Measurements from ENCODE around the gene DTX3L.

DTX3L gene

DNA sequence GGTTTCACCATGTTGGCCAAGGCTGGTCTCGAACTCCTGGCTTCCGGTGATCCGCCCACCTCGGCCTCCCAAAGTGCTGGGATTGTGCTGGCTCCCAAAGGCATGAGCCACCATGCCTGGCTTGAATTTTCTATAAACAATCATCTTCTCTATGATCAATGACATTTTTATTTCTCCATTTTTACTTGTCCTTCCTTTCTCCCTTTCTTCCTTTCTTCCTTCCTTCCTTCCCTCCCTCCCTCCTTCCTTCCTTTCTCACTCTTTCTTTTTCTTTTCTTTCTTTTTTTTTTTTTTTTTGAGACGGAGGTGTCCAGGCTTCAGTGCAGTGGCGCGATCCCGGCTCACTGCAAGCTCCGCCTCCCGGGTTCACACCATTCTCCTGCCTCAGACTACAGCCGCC is 40.8 kb upstream of the DTX3L start:
- no peak for DNase-seq (ENCODE audit: extremely low read depth, low read depth)
- TF ChIP-seq, protein P1, sequence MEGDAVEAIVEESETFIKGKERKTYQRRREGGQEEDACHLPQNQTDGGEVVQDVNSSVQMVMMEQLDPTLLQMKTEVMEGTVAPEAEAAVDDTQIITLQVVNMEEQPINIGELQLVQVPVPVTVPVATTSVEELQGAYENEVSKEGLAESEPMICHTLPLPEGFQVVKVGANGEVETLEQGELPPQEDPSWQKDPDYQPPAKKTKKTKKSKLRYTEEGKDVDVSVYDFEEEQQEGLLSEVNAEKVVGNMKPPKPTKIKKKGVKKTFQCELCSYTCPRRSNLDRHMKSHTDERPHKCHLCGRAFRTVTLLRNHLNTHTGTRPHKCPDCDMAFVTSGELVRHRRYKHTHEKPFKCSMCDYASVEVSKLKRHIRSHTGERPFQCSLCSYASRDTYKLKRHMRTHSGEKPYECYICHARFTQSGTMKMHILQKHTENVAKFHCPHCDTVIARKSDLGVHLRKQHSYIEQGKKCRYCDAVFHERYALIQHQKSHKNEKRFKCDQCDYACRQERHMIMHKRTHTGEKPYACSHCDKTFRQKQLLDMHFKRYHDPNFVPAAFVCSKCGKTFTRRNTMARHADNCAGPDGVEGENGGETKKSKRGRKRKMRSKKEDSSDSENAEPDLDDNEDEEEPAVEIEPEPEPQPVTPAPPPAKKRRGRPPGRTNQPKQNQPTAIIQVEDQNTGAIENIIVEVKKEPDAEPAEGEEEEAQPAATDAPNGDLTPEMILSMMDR (IDR thresholded peaks at IDR 0.05; ENCODE audit: low read depth, low read length, missing control alignments), result no peak
- H3K4me3 ChIP-seq (replicated peaks; ENCODE audit: low read depth, low read length), result no peak overlapping the region

- TF ChIP-seq, protein P1 (IDR thresholded peaks at IDR 0.05; ENCODE audit: low read depth, low read length, missing control alignments), result no peak
- no peak for DNase-seq (ENCODE audit: extremely low read depth, low read depth)
- no peak overlapping the region for H3K4me3 ChIP-seq (replicated peaks; ENCODE audit: low read depth, low read length)
These were observed 34.0 kb upstream of the DTX3L start for GRCh38 chr3:122530164-122530563.

GRCh38 chr3:122533480-122533879 is 30.7 kb upstream of the DTX3L start:
- no peak overlapping the region for H3K4me3 ChIP-seq (replicated peaks; ENCODE audit: low read depth, low read length)
- TF ChIP-seq, protein P1 (IDR thresholded peaks at IDR 0.05; ENCODE audit: low read depth, low read length, missing control alignments), result no peak
- no peak for DNase-seq (ENCODE audit: extremely low read depth, low read depth)

DNA sequence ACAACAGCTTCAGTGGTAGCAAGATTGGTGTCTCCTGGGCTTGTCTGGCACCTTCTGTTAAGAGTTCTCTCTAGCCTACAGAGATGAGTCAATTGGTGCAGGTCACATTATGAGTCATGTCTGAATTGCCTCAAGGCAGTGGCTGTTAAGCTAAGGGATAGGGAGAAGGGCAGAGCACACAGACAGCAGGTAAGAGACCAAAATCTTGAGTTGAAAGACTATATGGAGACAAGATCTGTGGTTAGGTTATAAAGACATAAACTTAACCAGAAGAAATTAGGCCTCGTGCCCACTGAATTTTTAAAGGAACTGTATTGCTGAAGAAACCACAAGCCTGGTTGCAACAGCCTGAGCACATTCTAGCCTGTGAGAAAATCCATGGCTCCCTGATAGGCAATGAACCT is 30.2 kb upstream of the DTX3L start:
- no peak overlapping the region for H3K4me3 ChIP-seq (replicated peaks; ENCODE audit: low read depth, low read length)
- peak; percentile 62 for DNase-seq (ENCODE audit: extremely low read depth, low read depth)
- TF ChIP-seq, protein P1 (IDR thresholded peaks at IDR 0.05; ENCODE audit: low read depth, low read length, missing control alignments), result no peak

DNA sequence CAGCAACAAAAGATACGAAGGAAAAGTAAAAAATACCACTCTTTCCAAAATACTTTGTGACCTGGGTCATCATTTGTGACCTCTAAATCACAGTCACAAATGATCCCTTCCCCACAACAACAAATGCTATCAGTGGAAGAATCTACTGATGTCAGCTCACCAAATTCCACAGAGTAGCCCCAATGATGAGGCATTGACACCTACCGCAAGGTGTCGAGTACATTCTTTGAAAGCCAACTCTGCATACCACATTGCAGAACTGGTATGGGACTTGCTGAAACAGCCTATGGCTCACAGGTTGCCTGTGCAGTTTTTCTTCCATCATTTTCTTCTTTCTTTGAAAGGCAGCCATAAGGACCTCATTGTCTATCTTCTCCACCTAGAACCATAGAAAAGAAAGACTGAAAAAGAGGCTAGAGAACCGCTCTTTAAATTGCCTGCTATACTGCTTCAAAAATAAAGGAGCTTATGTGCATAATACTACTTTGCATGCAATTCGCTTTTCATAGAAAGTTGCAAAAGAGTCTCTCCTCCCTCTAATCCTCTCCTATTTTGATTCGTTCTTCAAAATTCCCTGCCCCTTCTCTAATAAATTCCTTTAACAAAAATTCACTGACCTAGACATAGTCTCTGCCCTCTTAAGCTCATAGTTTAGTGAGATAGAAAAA is 28.0 kb upstream of the DTX3L start:
- TF ChIP-seq, protein P1 (IDR thresholded peaks at IDR 0.05; ENCODE audit: low read depth, low read length, missing control alignments), result no peak
- no peak overlapping the region for H3K4me3 ChIP-seq (replicated peaks; ENCODE audit: low read depth, low read length)
- no peak for DNase-seq (ENCODE audit: extremely low read depth, low read depth)

DNA sequence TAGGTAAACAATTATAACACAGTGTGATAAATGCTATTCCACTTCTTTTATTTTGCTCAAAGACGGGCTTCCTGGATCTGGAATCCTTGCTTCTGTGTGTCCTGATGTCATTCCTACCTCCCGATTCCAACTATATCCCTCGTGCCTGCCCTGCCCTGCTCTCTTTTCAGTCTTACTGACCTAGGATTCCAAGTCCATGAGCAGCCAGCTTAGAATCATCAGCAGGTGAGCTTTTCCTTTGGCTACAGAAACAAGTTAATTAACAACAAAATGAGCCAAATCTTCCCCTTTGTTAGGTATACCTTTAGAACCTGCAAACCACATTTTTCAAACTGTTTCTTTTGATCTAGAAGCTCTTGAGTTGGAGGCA is 27.5 kb upstream of the DTX3L start:
- no peak for DNase-seq (ENCODE audit: extremely low read depth, low read depth)
- TF ChIP-seq, protein P1 (IDR thresholded peaks at IDR 0.05; ENCODE audit: low read depth, low read length, missing control alignments), result no peak
- H3K4me3 ChIP-seq (replicated peaks; ENCODE audit: low read depth, low read length), result no peak overlapping the region

GRCh38 chr3:122538956-122539490 is 25.1 kb upstream of the DTX3L start:
- no peak for DNase-seq (ENCODE audit: extremely low read depth, low read depth)
- TF ChIP-seq, protein P1 (IDR thresholded peaks at IDR 0.05; ENCODE audit: low read depth, low read length, missing control alignments), result no peak
- no peak overlapping the region for H3K4me3 ChIP-seq (replicated peaks; ENCODE audit: low read depth, low read length)
